HepG2 (cell line): ENCODE measurements around the gene PRMT7. TPM values are rescaled to one million over a fixed set of nuclear protein-coding genes. Genes with fewer than 3 reads are reported as not detected.

Source experiments
- ELF4 ChIP-seq: sonication (generic); formaldehyde crosslinking; IDR thresholded peaks from 2 replicates; pipeline ENCODE4 v1.5.0; 2020; ENCODE audit warnings: missing genetic modification reagents, mild to moderate bottlenecking, moderate library complexity, borderline replicate concordance
- NR2F2 ChIP-seq: IDR thresholded peaks from 2 replicates; pipeline ENCODE4 v1.6.1; 2012; ENCODE audit warnings: low read depth, inconsistent platforms, borderline replicate concordance
- PATZ1 ChIP-seq: sonication (generic); formaldehyde crosslinking; IDR thresholded peaks from 2 replicates; pipeline ENCODE4 v1.4.0; 2020; ENCODE audit warnings: missing genetic modification reagents
- SIN3A ChIP-seq: IDR thresholded peaks from 2 replicates; pipeline ENCODE4 v1.6.1; 2011; ENCODE audit warnings: low read depth, mild to moderate bottlenecking, control low read depth, low read length, borderline replicate concordance
- THRA ChIP-seq: sonication (generic); formaldehyde crosslinking; IDR thresholded peaks from 2 replicates; pipeline ENCODE4 v1.4.0; 2020; ENCODE audit warnings: missing genetic modification reagents, borderline replicate concordance
- ZBTB2 ChIP-seq: sonication (generic); formaldehyde crosslinking; IDR thresholded peaks from 2 replicates; pipeline ENCODE4 v1.8.0; 2022; ENCODE audit warnings: low read depth, missing genetic modification reagents
- ZBTB40 ChIP-seq, 2 experiments: fragments of 450-650 bp in 1 of 2; sonication (generic) in 1 of 2; formaldehyde crosslinking in 1 of 2; IDR thresholded peaks; 2 replicates each; pipeline versions ENCODE4 v1.6.1 to v1.8.0; 2016 to 2022; ENCODE audit warnings: antibody characterized with exemption in 1 of 2, mild to moderate bottlenecking in 1 of 2, missing genetic modification reagents in 1 of 2
- ZNF552 ChIP-seq: sonication (generic); formaldehyde crosslinking; IDR thresholded peaks from 2 replicates; pipeline ENCODE4 v1.9.0; 2022; ENCODE audit warnings: missing genetic modification reagents, mild to moderate bottlenecking, borderline replicate concordance
- ZZZ3 ChIP-seq: sonication (generic); formaldehyde crosslinking; IDR thresholded peaks from 2 replicates; pipeline ENCODE4 v1.4.0; 2020; ENCODE audit warnings: missing genetic modification reagents, mild to moderate bottlenecking, borderline replicate concordance
- polyA plus RNA-seq, 8 experiments: library from polyadenylated mRNA; depleted of rRNA in 3 of 8; stranded (reverse) in 7 of 8; unstranded in 1 of 8; fragments of >200 nt; fragmentation: Illumina TruSeq in 4 of 8; extraction: Trizol in 4 of 8; gene quantifications; 2 replicates each; pipeline versions ENCODE4 v1.2.1 to v1.2.3, GENCODE V29; 2011 to 2016; ENCODE audit warnings: low read depth in 4 of 8, missing spikeins in 1 of 8, mixed read lengths in 1 of 8; ENCODE audit not compliant: insufficient read depth in 1 of 8
- total RNA-seq, 5 experiments: library from RNA; depleted of rRNA; stranded (reverse); fragments of >200 nt; fragmentation: Illumina TruSeq; extraction: Trizol; gene quantifications; 2 replicates each; pipeline ENCODE4 v1.2.3, GENCODE V29; 2016; ENCODE audit warnings: low read depth in 1 of 5

The PRMT7 gene
- total and polyA plus RNA-seq, 2 of the 13 experiments (the other 11 are each of a cell fraction or from before 2014, with no cell fraction given), result 47.5 to 55.0 TPM

GRCh38 chr16:68264128-68265077 lies 46.4 kb upstream of the PRMT7 start, which contains the start of gene SLC7A6 (continued):
- TF ChIP-seq SIN3A, result no peak; the same call in 1 of the 2 replicates
- peak; percentile 45 for TF ChIP-seq THRA (CRISPR knock-in tag)
- no peak for TF ChIP-seq ZBTB40 (IDR thresholded peaks at IDR 0.05)
- no peak; the same call in 1 of the 2 replicates for TF ChIP-seq ZBTB40 (CRISPR knock-in tag; IDR thresholded peaks at IDR 0.05)
- 0 out of 2 replicates have a peak, but pooled peaks have one; percentile 67 for TF ChIP-seq ZNF552
- TF ChIP-seq NR2F2, result no peak; the same call in 1 of the 2 replicates
- peak; percentile 90 for TF ChIP-seq PATZ1 (CRISPR knock-in tag)
- TF ChIP-seq ZZZ3 (CRISPR knock-in tag), result peak; percentile 32; the same call in 1 of the 2 replicates
- no peak for TF ChIP-seq ELF4 (CRISPR knock-in tag)
- peak; percentile 66 for TF ChIP-seq ZBTB2 (CRISPR knock-in tag)
